SK-N-SH (cell line): ENCODE results near the gene KAT6B.

ENCODE experiments used
- CTCF ChIP-seq: fragments of 200-600 bp; sonication (generic); IDR thresholded peaks from 2 replicates; pipeline ENCODE4 v1.6.1; 2017; ENCODE audit warnings: antibody characterized with exemption, mild to moderate bottlenecking, moderate library complexity
- EZH2phosphoT487 ChIP-seq: fragments of 200-600 bp; sonication (generic); IDR thresholded peaks from 2 replicates; pipeline ENCODE4 v1.6.1; 2017; ENCODE audit warnings: low read depth, mixed run types, mild to moderate bottlenecking, antibody characterized with exemption, moderate library complexity, borderline replicate concordance
- FOXM1 ChIP-seq: IDR thresholded peaks from 2 replicates; pipeline ENCODE4 v1.4.0; 2012; ENCODE audit warnings: low read depth, mild to moderate bottlenecking
- GABPA ChIP-seq: IDR thresholded peaks from 2 replicates; pipeline ENCODE4 v1.4.0; 2012; ENCODE audit warnings: low read depth, mild to moderate bottlenecking
- NRF1 ChIP-seq: IDR thresholded peaks from 2 replicates; pipeline ENCODE4 v1.6.1; 2012; ENCODE audit warnings: low read depth, mild to moderate bottlenecking, low read length
- RAD21 ChIP-seq: IDR thresholded peaks from 2 replicates; pipeline ENCODE4 v1.6.1; 2012; ENCODE audit warnings: mild to moderate bottlenecking, low read length
- RCOR1 ChIP-seq: fragments of 150-350 bp; IDR thresholded peaks from 2 replicates; pipeline ENCODE4 v1.6.1; 2017; ENCODE audit warnings: antibody characterized with exemption, low read length
- YY1 ChIP-seq: IDR thresholded peaks from 2 replicates; pipeline ENCODE4 v1.4.0; 2012; ENCODE audit warnings: low read depth, mild to moderate bottlenecking
- TF ChIP-seq, protein P1 (sequence below): IDR thresholded peaks from 2 replicates; pipeline ENCODE4 v1.4.0; 2012; ENCODE audit warnings: low read depth

DNA sequence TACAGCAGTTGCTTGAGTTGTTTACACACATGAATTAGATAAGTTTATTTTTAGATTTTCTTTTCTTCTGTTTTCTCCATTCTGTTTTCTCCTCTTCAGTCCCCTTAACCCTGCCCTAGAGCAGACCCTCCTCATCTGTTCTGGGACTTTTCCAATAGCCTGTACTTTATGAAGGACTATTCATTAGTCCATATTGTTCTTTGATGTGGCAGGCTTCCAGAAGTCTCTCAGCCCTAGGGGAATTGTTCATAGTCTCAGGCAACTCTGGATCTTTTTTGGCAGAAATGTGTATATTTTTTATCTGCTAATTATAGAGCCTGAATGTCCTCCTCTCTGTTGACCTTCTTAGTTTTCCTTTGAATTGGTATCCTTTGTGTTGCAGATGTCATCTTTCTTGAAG is 25.4 kb downstream of the KAT6B start:
- TF ChIP-seq CTCF (no peak), RCOR1 (no peak), RAD21 (no peak), YY1 (no peak), EZH2phosphoT487 (no peak), GABPA (no peak), FOXM1 (no peak), NRF1 (no peak)
- TF ChIP-seq, protein P1, sequence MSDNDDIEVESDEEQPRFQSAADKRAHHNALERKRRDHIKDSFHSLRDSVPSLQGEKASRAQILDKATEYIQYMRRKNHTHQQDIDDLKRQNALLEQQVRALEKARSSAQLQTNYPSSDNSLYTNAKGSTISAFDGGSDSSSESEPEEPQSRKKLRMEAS, result no peak
